Ishikawa (cell line): ENCODE data around the gene SLC1A2.

Experiments used
- CEBPB ChIP-seq: IDR thresholded peaks from 2 replicates; pipeline ENCODE4 v1.6.1; 2012
- CREB1 ChIP-seq: IDR thresholded peaks from 2 replicates; pipeline ENCODE4 v1.6.1; 2012; ENCODE audit warnings: low read depth
- EGR1 ChIP-seq: IDR thresholded peaks from 2 replicates; pipeline ENCODE4 v1.6.1; 2012
- EP300 ChIP-seq: IDR thresholded peaks from 2 replicates; pipeline ENCODE4 v1.6.1; 2012; ENCODE audit warnings: borderline replicate concordance
- MAX ChIP-seq: IDR thresholded peaks from 2 replicates; pipeline ENCODE4 v1.6.1; 2012
- NFIC ChIP-seq: IDR thresholded peaks from 2 replicates; pipeline ENCODE4 v1.6.1; 2012
- RAD21 ChIP-seq: IDR thresholded peaks from 2 replicates; pipeline ENCODE4 v1.6.1; 2012; ENCODE audit warnings: low read depth
- REST ChIP-seq: IDR thresholded peaks from 2 replicates; pipeline ENCODE4 v1.6.1; 2012; ENCODE audit warnings: low read depth, mild to moderate bottlenecking
- TAF1 ChIP-seq: IDR thresholded peaks from 2 replicates; pipeline ENCODE4 v1.6.1; 2012; ENCODE audit warnings: low read depth, mild to moderate bottlenecking
- TCF12 ChIP-seq: IDR thresholded peaks from 2 replicates; pipeline ENCODE4 v1.6.1; 2012; ENCODE audit warnings: low read depth
- TEAD4 ChIP-seq: IDR thresholded peaks from 2 replicates; pipeline ENCODE4 v1.6.1; 2012
- USF1 ChIP-seq: IDR thresholded peaks from 2 replicates; pipeline ENCODE4 v1.6.1; 2012
- YY1 ChIP-seq: IDR thresholded peaks from 2 replicates; pipeline ENCODE4 v1.6.1; 2012; ENCODE audit warnings: low read depth
- ZBTB7A ChIP-seq: IDR thresholded peaks from 2 replicates; pipeline ENCODE4 v1.6.1; 2012; ENCODE audit warnings: low read depth

- TF ChIP-seq NFIC, result no peak
- TF ChIP-seq REST, result no peak
- no peak for TF ChIP-seq MAX
- no peak for TF ChIP-seq RAD21
- no peak for TF ChIP-seq TCF12
- TF ChIP-seq TAF1, result no peak
- no peak for TF ChIP-seq TEAD4
- TF ChIP-seq CEBPB, result no peak
- TF ChIP-seq EGR1, result no peak
- TF ChIP-seq USF1, result no peak
- no peak for TF ChIP-seq CREB1
- TF ChIP-seq YY1, result no peak
- TF ChIP-seq EP300, result no peak
- no peak for TF ChIP-seq ZBTB7A
These were observed 172.6 kb downstream of the SLC1A2 start for GRCh38 chr11:35246745-35247144.
